NK-92 (cell line): ENCODE measurements around the gene FATE1.

Experiments
- DNase-seq: peaks from one replicate; lab custom pipeline; 2025; ENCODE audit not compliant: unreplicated experiment; lab: John Stamatoyannopoulos, UW

The FATE1 gene

GRCh38 chrX:151703487-151703886, 12.3 kb upstream of the FATE1 start:
- no peak for DNase-seq

- DNase-seq: no peak
Observed at GRCh38 chrX:151704041-151704663, 11.7 kb upstream of the FATE1 start.

GRCh38 chrX:151708821-151709220, 7.0 kb upstream of the FATE1 start:
- DNase-seq: no peak

- DNase-seq: no peak
Observed at GRCh38 chrX:151710457-151710856, 5.4 kb upstream of the FATE1 start.

GRCh38 chrX:151711154-151711553, 4.7 kb upstream of the FATE1 start:
- no peak for DNase-seq

GRCh38 chrX:151711787-151712186, 4.0 kb upstream of the FATE1 start:
- no peak for DNase-seq

- no peak for DNase-seq
Observed at GRCh38 chrX:151712253-151712652, 3.6 kb upstream of the FATE1 start.

- no peak for DNase-seq
Observed at GRCh38 chrX:151713849-151714248, 2.0 kb upstream of the FATE1 start.

- DNase-seq: no peak
Observed at GRCh38 chrX:151714362-151714761, 1.5 kb upstream of the FATE1 start.

- DNase-seq: no peak
Observed at GRCh38 chrX:151722241-151722846, 6.5 kb downstream of the FATE1 start.

- no peak for DNase-seq
Observed at GRCh38 chrX:151723156-151723760, 7.4 kb downstream of the FATE1 start.

GRCh38 chrX:151724563-151725337, 8.9 kb downstream of the FATE1 start:
- no peak for DNase-seq

GRCh38 chrX:151725338-151725614, 9.4 kb downstream of the FATE1 start:
- no peak for DNase-seq

GRCh38 chrX:151726751-151727150, 10.9 kb downstream of the FATE1 start:
- DNase-seq: no peak

GRCh38 chrX:151727346-151727745, 11.5 kb downstream of the FATE1 start:
- no peak for DNase-seq

GRCh38 chrX:151729056-151729725, 13.4 kb downstream of the FATE1 start:
- no peak for DNase-seq

- no peak for DNase-seq
Observed at GRCh38 chrX:151734446-151734845, 18.6 kb downstream of the FATE1 start, which contains the start of gene CNGA2. Gene CNGA2, plus strand, starts transcription at chrX:151734746. Its CDS starts 3,738 bp downstream, at chrX:151738484.

GRCh38 chrX:151735219-151735618, 19.4 kb downstream of the FATE1 start:
- no peak for DNase-seq

GRCh38 chrX:151736685-151737084, 20.9 kb downstream of the FATE1 start:
- DNase-seq: no peak

- no peak for DNase-seq
Observed at GRCh38 chrX:151737494-151737893, 21.7 kb downstream of the FATE1 start.

- DNase-seq: no peak
Observed at GRCh38 chrX:151738751-151739150, 22.9 kb downstream of the FATE1 start.
